ENCODE measurements around the gene OLFML1.

OLFML1 gene

DNA sequence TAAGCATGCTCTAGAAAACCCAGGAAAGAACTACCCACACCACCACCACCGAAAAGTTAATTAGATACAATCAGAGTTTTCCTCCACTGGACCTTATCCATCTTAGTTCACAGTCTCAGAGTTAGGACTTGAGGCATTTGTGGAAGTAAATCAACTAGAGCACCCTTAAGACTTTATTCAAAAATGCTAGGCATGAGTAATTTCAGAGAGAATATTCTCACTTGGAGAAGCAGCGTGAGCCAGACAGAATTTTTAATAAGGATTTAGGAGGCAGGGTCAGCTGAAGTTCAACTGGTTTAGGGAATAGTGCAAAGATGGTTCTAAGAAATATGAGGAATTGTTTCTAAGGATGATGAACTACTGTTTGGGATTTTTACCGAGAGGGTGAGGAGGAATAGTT, 1.2 kb upstream of the OLFML1 start:
- no peak for DNase-seq

GRCh38 chr11:7484645-7485044, 661 bp upstream of the OLFML1 start:
- DNase-seq: no peak

DNA sequence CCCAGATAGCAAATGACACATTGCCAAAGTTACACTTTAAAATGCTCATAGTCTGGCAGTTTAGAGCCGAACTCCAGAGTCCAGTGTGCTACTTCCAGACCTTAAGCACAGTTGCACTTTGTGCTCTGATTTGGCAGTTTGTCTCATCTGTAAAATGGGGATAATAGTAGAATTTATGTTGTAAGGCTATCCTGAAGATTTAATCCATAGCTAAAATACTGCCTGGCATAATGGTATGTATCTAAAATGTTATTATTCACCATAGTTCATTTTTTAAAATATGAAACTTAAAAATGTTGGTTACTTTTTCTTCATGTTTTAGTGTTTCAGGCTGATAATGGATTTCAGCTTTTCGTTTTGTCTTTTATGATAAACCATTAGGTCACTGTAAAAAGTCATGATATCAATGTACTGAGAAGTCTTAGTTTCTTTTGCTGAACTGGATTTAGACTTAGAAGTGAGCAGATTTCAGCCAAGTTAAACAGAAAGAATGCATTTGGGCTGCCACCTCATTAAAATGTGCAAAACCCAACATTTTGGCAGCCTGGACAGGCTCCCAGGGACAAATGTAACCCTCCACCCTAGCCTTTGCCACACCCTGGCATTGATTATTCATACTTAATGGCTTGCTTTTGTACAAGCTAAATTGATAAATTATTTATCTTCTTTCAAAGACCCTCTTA, 933 bp downstream of the OLFML1 start:
- DNase-seq: no peak

- DNase-seq: no peak
Measured at GRCh38 chr11:7486781-7487140, 1.5 kb downstream of the OLFML1 start.

- no peak for DNase-seq
Measured at GRCh38 chr11:7487360-7487759, 2.1 kb downstream of the OLFML1 start.

DNA sequence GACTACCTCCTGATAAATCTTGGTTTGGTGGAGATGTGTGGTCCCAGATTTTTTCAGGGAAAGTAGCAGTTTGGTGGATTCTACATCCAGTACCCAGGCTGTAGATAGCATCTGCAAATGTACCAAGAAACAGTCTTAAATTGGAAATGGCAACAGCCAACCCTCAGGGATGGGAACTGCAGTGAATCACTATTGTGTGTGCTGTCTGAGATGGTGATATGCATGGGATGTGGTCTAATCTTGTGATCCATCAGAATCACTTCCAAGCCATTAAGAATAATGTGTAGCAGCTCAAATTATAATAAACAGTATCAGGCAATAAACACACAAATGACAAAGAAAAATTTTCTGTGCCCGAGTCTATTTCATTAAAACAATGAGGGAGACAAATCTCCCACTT, 3.4 kb downstream of the OLFML1 start:
- no peak for DNase-seq

- no peak for DNase-seq
Measured at GRCh38 chr11:7489376-7489775, 4.1 kb downstream of the OLFML1 start.

- DNase-seq: no peak
Measured at GRCh38 chr11:7490054-7490453, 4.7 kb downstream of the OLFML1 start.

DNA sequence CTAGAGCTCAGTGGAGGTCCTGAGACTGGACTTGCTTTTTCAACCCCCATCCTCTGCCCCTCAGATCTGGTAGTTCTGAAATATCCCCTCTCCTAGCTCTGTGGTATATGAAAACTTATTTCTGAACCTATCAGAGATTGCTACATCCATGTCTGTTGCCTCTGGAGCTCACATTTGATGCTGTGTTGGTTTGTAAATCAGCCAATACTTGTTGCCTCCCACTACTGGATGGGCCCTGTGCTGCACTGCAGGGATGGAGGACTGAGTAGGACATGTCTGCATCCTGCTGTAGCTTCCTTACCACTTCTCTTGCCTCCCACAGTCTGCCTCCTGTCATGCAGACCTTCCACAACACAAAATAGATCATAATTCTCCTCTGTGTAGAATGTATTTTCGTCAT, 5.2 kb downstream of the OLFML1 start:
- no peak for DNase-seq

DNA sequence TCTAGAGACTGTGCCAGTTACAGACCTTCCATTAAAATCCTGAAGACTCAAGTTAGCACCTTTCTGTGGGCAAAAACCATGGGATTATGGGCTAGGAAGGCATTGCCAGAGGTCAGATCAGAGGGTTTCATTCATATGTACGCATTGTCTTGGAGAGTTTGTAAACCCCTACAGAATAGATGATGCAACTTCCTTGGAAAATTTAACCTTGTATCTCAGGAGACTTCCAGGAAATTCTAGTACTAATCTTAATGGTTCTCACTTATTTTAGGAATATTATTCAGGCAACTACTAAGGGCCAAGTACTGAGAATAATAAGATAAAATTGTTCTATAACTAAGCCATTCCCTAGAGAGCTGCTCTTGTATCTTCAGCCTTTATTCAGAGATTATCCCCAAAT, 6.9 kb downstream of the OLFML1 start:
- no peak for DNase-seq

GRCh38 chr11:7493670-7494069, 8.4 kb downstream of the OLFML1 start:
- no peak for DNase-seq

GRCh38 chr11:7494086-7494745, 8.9 kb downstream of the OLFML1 start:
- no peak for DNase-seq

- DNase-seq: no peak
Measured at GRCh38 chr11:7495882-7496551, 10.7 kb downstream of the OLFML1 start.

DNA sequence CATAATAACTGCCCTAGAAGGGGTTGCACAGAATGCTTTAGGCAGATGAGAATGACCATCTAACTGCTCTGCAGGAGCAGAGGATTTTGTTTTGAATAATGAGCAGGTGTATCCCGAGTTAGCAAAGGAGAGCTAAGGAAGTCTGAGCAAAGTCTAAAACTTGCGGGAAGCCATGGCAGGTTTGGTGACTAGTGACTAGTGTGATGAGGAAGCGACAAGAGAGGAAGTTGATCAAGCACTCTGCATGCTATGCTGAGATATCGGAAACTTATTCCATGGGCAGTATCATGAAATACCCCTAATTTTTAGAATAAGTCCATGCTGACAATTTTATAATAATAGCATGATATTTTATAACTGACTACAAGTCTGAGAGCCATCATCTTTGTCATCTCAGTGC, 12.9 kb downstream of the OLFML1 start:
- no peak for DNase-seq

- DNase-seq: no peak
Measured at GRCh38 chr11:7499081-7499480, 13.8 kb downstream of the OLFML1 start.

DNA sequence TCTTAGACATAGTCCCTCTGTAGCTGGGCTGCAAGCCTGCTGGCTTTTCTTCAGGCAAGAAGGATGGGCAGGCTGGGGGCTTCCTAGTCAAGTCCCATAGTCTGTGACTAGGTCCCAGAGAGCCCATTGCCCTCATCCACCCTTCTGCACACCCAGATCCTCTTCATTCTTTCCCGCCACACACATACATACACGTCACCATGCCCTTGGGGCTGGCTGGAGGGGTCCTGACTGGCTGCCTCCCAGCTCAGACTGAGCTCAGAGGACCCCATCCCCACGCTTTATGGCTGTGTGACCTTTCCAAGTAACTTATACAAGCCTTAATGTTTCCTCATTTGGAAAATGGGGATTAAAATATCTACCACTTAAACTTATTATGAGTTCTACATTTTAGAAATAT, 14.9 kb downstream of the OLFML1 start:
- no peak for DNase-seq

DNA sequence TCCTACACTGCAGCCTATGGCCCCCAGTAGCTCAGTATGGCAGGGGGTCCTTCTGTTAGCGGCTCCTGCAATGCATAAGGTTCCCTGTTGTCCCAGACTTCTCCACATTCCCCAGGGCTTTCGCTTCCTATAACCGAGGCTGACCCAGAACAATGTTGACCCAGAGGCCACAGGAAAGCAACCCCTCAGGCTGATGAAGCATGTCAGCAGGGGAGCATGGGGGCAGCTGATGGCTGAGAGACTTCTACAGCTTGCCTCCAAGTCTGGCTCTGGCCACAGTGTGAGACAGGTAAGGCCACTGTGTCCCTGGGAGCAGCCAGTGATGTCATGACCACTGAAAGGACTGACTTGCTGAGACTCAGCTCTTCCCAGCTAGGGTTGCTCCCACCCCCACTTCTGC, 15.9 kb downstream of the OLFML1 start:
- no peak for DNase-seq

DNA sequence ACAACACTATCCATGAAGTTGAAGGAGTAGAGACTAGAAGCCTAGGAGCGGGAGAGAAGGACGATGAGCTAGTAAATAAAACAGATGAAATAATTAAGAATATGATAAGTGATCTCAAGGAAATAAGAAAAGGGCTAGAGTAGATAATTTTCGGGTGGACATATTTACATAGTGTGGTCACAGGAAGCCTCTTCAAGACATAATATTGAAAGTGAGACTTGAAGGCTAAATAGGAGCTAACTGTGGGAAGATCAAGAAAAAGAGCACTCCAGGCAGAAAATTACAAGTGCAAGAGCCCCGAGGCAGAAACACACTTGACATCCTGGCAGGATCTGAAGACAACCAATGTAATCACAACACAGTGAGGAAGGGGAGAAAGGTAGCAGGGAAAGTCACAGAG, 16.6 kb downstream of the OLFML1 start:
- no peak for DNase-seq

DNA sequence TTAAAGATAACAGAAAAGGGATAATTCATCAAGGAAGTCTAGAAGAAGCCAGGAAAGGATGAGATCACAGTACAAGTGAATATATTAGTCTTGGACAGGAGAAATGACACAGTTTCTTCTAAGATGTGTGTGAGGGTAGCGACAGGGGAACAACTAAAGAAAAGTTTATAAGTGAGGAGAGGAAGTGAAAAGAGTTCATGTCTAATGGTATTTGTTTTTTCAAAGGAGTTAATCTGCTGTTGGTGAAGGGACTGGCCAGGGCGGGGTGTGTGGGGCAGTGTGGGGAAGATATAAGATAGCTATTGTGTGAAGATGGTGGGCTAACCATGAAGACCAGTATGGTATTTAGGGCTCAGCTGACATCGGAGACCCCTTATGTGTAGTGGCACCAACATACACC, 20.9 kb downstream of the OLFML1 start:
- no peak for DNase-seq

GRCh38 chr11:7508087-7508486, 22.8 kb downstream of the OLFML1 start:
- no peak for DNase-seq

GRCh38 chr11:7509966-7510365, 24.7 kb downstream of the OLFML1 start:
- no peak for DNase-seq

DNA sequence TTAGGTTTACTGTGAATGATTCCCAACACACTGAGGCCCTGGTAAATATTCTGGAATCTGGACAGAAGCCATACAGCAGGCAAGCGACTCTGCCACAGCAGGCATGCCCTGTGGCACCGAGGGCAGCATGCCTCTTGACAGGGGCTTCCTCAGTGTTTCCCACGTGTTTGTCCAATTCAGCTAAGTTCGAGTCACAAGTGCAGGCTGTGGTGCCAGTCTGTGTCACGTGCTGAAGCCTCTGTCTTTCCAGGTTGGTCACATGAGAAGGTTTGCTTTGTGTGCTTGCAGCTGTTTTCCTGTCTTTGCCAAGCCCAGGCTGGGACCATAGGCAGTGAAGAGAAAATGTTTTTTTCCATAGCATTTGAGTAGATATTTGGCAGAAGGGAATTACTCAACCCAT, 26.1 kb downstream of the OLFML1 start:
- no peak for DNase-seq

GRCh38 chr11:7512525-7513233, 27.4 kb downstream of the OLFML1 start:
- DNase-seq: peak; percentile 9
